ENCODE results near the gene EVI5. TPM values are rescaled to one million over a fixed set of nuclear protein-coding genes. Genes with fewer than 3 reads are reported as not detected.
"Not testable (repeated sequence)": the region's sequence is repeated elsewhere in the genome, so short reads cannot be mapped to it uniquely, and the experiment has no call there.

EVI5 gene
- total RNA-seq, 1 donor from 2014 or later, result 29.7 TPM

DNA sequence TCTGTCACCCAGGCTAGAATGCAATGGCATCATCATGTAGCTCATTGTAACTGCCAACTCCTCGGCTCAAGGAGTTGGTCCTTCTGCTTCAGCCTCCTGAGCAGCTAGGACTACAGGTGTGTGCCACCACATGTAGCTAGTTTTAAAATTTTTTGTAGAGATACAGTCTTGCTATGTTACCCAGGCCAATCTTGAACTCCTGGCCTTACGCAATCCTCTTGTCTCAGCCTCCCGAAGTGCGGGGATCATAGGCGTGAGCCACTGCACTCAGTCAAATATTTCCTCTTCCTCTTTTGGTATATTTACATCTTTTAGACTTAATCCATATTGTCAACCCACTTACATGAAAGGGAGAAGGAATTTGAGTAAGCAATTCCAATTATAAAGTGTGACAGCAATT is 121.1 kb downstream of the EVI5 start:
- Histone ChIP-seq H3K36me3 (peaks cover 0 to 17% of the 10 kb centered on the region in 2 donors), H3K9me3 (no peaks in the 10 kb centered on the region), H3K4me3 (no peak overlapping the region), H3K4me1 (no peaks in the 10 kb centered on the region), H3K27me3 (no peaks in the 10 kb centered on the region), H3K27ac (no peak overlapping the region)
- TF ChIP-seq CTCF (IDR thresholded peaks at IDR 0.05) (no peak), POLR2AphosphoS5 (IDR thresholded peaks at IDR 0.05; ENCODE audit: insufficient read depth in 1 of 2, low read depth in 1 of 2) (no peak), POLR2A (IDR thresholded peaks at IDR 0.05) (no peak)
- intact Hi-C loops (cut with DNase I), result no loop called here
- DNase-seq (ENCODE audit: extremely low spot score in 2 of 2), result no peak

DNA sequence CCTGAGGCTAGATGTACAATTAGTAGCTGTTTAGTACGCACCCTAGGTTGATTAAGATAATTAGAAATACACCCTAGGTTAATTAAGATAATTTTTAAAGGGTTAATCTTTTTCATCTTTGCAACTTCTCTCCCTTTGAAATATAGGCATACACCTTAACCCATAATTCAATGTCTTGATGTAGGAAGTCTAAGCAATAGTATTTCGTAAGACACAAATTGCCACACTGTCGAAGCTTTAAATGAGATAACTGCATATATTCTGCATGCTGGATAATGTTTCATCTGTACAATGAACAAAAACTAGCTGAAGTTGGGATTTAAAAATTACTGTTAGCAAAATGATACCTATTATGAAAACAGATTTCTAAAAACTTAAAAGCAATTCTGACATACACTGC is 122.9 kb downstream of the EVI5 start:
- no peaks in the 10 kb centered on the region for H3K27me3 ChIP-seq
- intact Hi-C loops (cut with DNase I), result no loop called here
- no peak for DNase-seq (ENCODE audit: extremely low spot score in 2 of 2)
- no peaks in the 10 kb centered on the region for H3K9me3 ChIP-seq
- H3K4me1 ChIP-seq, result no peaks in the 10 kb centered on the region
- peaks cover 0 to 25% of the 10 kb centered on the region in 2 donors for H3K36me3 ChIP-seq
- TF ChIP-seq POLR2A (IDR thresholded peaks at IDR 0.05), result no peak
- TF ChIP-seq CTCF (IDR thresholded peaks at IDR 0.05), result no peak
- TF ChIP-seq POLR2AphosphoS5 (IDR thresholded peaks at IDR 0.05; ENCODE audit: insufficient read depth in 1 of 2, low read depth in 1 of 2), result no peak
- H3K4me3 ChIP-seq, result no peak overlapping the region
- no peak overlapping the region for H3K27ac ChIP-seq

GRCh38 chr1:92657701-92658100 is 127.2 kb downstream of the EVI5 start:
- Histone ChIP-seq H3K27me3 (no peaks in the 10 kb centered on the region), H3K36me3 (peaks cover 0 to 39% of the 10 kb centered on the region in 2 donors), H3K27ac (no peak overlapping the region), H3K4me3 (no peak overlapping the region), H3K9me3 (peaks cover 11% of the 10 kb centered on the region), H3K4me1 (no peaks in the 10 kb centered on the region)
- no peak for DNase-seq (ENCODE audit: extremely low spot score in 2 of 2)
- TF ChIP-seq POLR2AphosphoS5 (IDR thresholded peaks at IDR 0.05; ENCODE audit: insufficient read depth in 1 of 2, low read depth in 1 of 2) (no peak), CTCF (IDR thresholded peaks at IDR 0.05) (no peak), POLR2A (IDR thresholded peaks at IDR 0.05) (no peak)
- intact Hi-C loops (cut with DNase I), result no loop called here

DNA sequence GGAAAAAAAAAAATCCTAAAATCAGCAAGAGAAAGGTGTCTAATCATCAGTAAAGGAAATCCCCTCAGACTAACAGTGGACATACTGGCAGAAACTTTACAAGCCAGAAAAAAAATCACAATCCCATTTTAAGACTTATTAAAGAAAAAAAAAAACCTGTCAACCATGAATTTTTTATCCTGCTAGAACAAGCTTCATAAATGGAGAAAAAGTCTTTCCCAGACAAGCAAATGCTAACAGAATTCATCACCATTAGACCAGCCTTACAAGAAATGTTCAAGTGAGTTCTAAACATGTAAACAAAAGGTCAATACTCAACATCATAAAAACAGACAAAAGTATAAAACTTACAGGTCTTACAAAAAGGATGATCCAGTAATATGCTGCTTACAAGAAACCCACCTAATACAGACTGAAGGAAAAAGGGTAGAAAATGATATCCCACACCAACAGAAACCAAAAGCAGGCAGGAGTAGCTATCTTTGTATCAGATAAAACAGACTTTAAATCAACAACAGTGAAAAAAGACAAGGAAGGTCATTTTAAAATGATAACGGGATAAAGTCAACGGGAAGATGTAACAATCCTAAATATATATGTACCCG is 129.6 kb downstream of the EVI5 start:
- intact Hi-C loops (cut with DNase I), result no loop called here
- Histone ChIP-seq H3K4me3 (no peak overlapping the region), H3K4me1 (no peaks in the 10 kb centered on the region), H3K27ac (no peak overlapping the region), H3K36me3 (peaks cover 0 to 30% of the 10 kb centered on the region in 2 donors), H3K27me3 (no peaks in the 10 kb centered on the region), H3K9me3 (peaks cover 11% of the 10 kb centered on the region)
- TF ChIP-seq POLR2A (IDR thresholded peaks at IDR 0.05), result no peak
- no peak for DNase-seq (ENCODE audit: extremely low spot score in 2 of 2)

- Histone ChIP-seq H3K27me3 (no peaks in the 10 kb centered on the region), H3K4me3 (no peak overlapping the region), H3K27ac (no peak overlapping the region), H3K36me3 (peaks cover 0 to 24% of the 10 kb centered on the region in 2 donors), H3K9me3 (peaks cover 11% of the 10 kb centered on the region), H3K4me1 (no peaks in the 10 kb centered on the region)
- intact Hi-C loops (cut with DNase I), result no loop called here
- DNase-seq (ENCODE audit: extremely low spot score in 2 of 2), result no peak
- TF ChIP-seq POLR2AphosphoS5 (IDR thresholded peaks at IDR 0.05; ENCODE audit: insufficient read depth in 1 of 2, low read depth in 1 of 2), result no peak
- TF ChIP-seq CTCF (IDR thresholded peaks at IDR 0.05), result no peak
- TF ChIP-seq POLR2A (IDR thresholded peaks at IDR 0.05), result no peak
Measured at GRCh38 chr1:92653605-92654381, 131.1 kb downstream of the EVI5 start.

DNA sequence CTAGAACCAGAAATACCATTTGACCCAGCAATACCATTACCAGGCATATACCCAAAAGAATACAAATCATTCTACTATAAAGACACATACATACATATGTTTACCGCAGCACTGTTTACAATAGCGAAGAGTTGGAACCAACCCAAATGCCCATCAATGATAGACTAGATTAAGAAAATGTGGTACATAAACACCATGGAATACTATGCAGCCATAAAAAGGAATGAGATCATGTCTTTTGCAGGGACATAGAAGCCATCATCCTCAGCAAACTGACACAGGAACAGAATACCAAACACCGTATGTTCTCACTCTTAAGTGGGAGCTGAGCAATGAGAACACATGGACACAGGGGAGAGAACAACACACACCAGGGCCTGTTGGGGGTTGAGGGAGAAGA is 144.2 kb downstream of the EVI5 start:
- H3K27me3 ChIP-seq; H3K4me1 ChIP-seq; intact Hi-C loops (cut with DNase I); H3K4me3 ChIP-seq; DNase-seq (ENCODE audit: extremely low spot score in 2 of 2); H3K9me3 ChIP-seq; H3K36me3 ChIP-seq; H3K27ac ChIP-seq: not testable (repeated sequence)
